GM19455 (cell line): ENCODE measurements around the gene SLC38A9.
"Not testable (repeated sequence)": the region's sequence is repeated elsewhere in the genome, so short reads cannot be mapped to it uniquely, and the experiment has no call there.

Source experiments
- ATAC-seq: cut with Tn5 transposase; IDR thresholded peaks from one replicate; pipeline ENCODE4 v1.9.1; 2021; ENCODE audit not compliant: unreplicated experiment

Gene SLC38A9

DNA sequence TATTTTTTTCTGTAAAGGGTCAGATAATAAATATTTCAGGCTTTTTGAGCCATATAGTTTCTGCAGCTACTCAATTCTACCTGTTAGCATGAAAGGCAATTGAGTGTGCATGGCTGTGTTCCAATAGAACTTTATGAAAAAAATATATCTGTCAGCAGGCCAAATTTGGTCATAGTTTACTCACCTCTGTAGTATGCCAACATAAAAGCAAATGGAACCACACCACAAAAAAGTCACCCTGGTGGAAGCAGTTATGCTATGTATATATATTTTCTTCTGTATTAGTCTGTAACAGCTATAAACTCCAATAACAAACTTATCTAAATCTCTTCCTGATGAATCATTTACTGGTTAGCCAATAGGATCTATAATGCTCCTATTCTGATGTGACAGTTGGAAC lies 3.4 kb downstream of the SLC38A9 start:
- no peak for ATAC-seq

DNA sequence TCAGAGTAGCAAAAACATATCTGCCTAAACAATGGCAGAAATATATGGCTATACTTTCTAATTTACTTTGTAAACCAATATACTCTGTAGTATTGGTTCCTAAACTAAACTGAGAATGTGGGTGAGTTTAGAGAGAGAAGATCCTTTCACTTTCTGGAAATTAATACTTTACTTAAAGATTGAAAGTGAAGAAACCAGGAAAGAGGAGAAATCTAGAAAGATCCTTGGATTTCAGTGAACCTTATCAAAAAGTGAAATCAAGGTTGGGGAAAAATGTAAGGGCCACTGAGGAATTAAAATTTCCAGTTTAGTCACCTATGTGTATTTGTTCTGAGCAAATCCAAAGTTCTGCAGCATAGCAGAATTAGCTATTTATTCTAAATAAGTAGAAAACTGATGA lies 5.9 kb downstream of the SLC38A9 start:
- no peak for ATAC-seq

DNA sequence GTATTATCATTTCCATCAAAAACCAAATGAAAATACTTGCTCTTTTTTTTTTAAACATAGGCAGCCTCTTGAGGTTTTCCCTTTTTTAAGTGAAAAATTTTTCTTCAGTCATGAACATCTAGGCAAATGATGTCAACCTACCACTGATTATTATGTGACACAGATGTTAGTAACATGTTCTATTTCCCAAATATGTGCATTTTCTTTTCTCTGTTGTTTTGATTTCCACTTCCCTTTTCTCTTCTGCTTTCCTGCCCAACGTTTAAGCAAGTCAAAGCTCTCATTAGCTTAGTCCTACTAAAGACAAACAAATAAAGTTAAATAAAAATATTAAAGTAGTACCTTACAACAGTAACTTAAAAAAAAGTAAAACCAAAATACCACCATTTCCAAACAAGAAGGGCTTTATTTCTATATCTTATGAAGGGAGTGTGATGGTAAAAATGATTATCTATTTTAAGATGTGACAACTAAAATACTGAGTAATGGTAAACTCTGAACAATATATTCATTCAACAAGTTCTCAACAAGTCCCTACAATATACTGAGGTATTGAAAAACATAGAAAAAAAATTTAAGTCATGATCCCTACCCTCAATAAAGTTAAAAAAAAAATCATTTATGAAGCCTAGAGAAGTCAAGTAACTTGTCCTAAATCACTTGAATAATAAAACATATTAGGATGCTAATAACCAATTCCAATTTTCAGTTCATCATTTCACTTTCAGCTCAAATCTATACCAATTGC lies 9.4 kb downstream of the SLC38A9 start:
- no peak for ATAC-seq

GRCh38 chr5:55701462-55702103 lies 10.5 kb downstream of the SLC38A9 start:
- no peak for ATAC-seq

DNA sequence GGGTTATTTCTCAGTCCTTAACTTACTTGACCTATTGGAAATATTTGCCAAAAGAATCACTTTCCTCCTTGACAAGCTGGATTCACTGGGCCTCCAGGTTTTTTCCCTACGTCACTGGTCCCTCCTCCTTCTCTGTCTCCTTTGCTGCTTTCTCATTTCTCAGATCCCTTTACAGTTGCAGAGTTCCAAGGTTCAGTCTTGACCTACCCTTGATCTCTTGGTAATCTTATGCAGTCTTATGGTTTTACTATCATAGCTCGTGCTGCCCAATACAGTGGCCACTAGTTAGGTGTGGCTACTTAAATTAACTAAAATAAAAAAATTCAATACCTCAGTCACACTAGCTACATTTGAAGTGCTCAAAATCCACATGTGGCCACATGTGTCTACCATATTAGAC lies 11.4 kb downstream of the SLC38A9 start:
- no peak for ATAC-seq

GRCh38 chr5:55699041-55699688 lies 13.0 kb downstream of the SLC38A9 start:
- ATAC-seq: no peak

DNA sequence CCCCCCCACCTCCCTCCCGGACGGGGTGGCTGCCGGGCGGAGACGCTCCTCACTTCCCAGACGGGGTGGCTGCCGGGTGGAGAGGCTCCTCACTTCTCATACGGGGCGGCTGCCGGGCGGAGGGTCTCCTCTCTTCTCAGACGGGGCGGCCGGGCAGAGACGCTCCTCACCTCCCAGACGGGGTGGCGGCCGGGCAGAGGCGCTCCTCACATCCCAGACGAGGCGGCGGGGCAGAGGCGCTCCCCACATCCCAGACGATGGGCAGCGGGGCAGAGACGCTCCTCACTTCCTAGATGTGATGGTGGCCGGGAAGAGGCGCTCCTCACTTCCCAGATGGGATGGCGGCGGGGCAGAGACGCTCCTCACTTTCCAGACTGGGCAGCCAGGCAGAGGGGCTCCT lies 15.4 kb downstream of the SLC38A9 start:
- ATAC-seq: not testable (repeated sequence)

DNA sequence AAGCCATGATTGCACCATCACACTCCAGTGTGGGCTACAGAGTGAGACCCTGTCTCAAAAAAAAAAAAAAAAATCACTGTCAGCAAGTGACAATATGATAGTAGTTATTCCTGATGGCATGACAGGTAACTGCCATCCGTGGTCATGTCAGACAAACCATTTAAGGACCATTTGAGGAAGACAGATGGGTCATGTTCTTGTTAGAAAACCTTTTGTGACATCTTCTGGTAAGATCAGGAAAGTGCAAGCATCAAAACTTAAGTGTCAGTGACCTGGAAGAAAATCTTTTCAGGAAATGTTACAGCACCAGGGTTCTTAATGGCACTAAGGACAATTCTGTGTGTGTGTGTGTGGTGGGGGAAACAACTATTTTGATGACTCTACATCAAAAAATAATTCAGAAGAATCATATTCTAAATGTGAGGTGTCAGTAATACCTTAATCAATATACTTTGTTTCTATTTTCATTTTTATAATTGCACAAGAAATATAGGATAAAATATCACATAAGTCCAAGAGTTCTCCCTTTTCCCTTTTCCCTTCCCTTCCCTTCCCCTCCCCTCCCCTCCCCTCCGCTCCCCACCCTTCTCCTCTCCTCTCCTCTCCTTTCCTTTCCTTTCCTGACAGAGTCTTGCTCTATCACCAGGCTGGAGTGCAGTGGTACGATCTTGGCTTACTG lies 17.8 kb downstream of the SLC38A9 start:
- ATAC-seq: no peak

- no peak for ATAC-seq
Observed at GRCh38 chr5:55692509-55692908, 19.6 kb downstream of the SLC38A9 start.

DNA sequence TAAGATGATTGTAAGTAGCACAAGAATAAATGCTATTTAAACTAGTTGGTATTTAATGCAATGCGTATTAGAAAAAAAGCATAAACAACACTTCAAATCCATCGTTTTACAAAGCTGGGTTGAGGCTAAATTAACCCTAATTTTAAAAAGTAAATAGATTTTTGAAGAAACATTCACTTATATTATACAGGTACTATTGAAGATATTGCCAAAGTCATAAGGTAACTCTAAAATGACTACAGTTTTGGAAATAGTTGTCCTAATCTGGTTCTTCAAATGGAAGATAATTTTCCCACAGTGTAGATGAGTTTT lies 20.1 kb downstream of the SLC38A9 start:
- ATAC-seq: no peak

DNA sequence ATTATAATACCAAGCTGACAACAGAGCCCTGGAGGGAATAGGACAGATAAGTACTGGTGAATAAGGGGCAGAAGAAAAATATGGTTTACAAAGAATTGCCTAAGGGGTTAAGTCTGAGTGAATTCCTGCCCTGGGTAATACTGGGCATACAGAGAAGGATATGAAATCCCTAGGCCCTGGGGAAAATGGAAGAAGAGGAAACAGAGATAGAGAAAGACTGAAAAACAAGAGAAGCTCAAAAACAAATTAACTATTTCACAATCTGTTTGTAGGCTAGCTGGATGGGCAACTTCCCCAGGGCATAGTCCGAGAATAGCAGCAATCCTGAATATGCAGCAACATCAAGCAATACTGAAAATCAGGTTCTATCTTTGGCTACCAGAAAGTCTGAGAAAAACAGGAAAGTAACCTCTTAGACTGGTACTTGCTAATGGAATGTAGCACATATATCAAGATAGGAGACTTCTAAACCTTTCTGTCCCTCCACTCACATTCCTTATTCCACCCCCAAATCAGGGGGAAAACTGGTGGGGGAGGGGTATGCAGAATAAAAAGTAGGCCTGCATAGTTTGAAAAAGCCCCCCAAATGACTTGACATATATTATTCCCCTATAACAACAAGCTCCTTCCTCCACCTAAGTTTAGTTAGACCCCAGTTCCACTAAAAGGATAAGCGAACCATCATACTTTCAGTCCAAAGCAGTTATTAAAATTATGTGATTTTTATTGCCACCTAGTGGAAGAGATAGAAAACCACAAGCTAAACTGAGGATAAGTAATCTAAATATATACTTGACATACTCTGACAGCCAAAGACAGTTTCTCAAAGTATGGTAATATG lies 20.6 kb downstream of the SLC38A9 start:
- no peak for ATAC-seq

GRCh38 chr5:55682071-55682470 lies 30.1 kb downstream of the SLC38A9 start:
- ATAC-seq: no peak

- ATAC-seq: no peak
Observed at GRCh38 chr5:55681301-55681700, 30.8 kb downstream of the SLC38A9 start.

- ATAC-seq: no peak
Observed at GRCh38 chr5:55680353-55680752, 31.8 kb downstream of the SLC38A9 start.

GRCh38 chr5:55679556-55679955 lies 32.6 kb downstream of the SLC38A9 start:
- no peak for ATAC-seq

DNA sequence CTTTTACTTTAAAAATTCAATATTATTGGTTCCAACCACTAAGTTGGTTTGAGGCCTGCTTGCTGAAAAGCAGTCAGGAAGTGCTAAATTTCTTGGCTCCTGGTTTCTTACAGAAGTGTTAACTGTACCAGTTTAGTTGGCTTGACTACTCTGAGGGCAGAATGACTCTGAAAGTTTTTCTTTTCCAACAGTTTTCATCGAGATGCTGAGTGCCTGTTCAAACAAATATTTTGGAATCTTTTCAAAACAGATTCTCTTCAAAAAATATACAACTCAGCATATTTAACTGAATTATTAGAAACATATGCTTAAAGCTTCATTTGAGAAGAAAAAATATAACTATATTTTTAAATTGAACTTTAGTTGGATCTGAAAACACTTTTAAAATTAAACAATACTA lies 37.0 kb downstream of the SLC38A9 start:
- ATAC-seq: no peak

GRCh38 chr5:55674340-55674739 lies 37.8 kb downstream of the SLC38A9 start:
- no peak for ATAC-seq

- ATAC-seq: no peak
Observed at GRCh38 chr5:55672477-55672911, 39.6 kb downstream of the SLC38A9 start.

- no peak for ATAC-seq
Observed at GRCh38 chr5:55671975-55672374, 40.1 kb downstream of the SLC38A9 start.

DNA sequence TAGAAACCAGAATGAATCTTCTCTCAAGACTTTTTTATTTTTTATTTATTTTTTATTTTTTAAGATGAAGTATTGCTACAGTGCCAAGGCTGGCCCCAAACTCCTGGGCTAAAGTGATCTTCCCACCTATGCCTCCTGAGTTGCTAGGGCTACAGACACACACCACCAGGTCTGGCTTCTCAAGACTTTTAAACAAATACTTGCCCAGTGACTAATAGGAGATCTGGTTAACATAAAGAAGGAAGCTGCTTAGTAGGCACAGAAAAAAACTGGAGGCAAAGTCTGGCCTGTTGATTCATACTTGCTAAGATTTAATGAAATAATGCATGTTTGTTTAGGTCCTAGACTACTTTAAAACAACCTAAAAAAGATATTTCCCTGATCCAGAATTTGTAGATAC lies 43.8 kb downstream of the SLC38A9 start:
- no peak for ATAC-seq

GRCh38 chr5:55667938-55668337 lies 44.2 kb downstream of the SLC38A9 start:
- no peak for ATAC-seq
